ENCODE data around the gene AOX1. TPM values are rescaled to one million over a fixed set of nuclear protein-coding genes. Genes with fewer than 3 reads are reported as not detected.

AOX1 gene
- total RNA-seq, 1 experiment from 2014 or later: 3.5 TPM

- Histone ChIP-seq H3K14ac (ENCODE audit: insufficient read depth, low read length) (no peak overlapping the region), H3K4me1 (ENCODE audit: insufficient read depth, low read length) (no peaks in the 10 kb centered on the region), H2BK20ac (ENCODE audit: low read depth, low read length, poor library complexity, severe bottlenecking) (no peak overlapping the region), H2AFZ (ENCODE audit: low read length) (no peak overlapping the region), H3K9me3 (ENCODE audit: control insufficient read depth, low read depth, low read length) (no peaks in the 10 kb centered on the region), H3K23ac (ENCODE audit: insufficient read length, low read depth, low read length) (no peak overlapping the region), H3K27me3 (ENCODE audit: insufficient read depth, low read length) (no peaks in the 10 kb centered on the region), H3K56ac (ENCODE audit: insufficient read length, low read depth, low read length) (no peak overlapping the region), H2BK12ac (ENCODE audit: insufficient read length, low read depth, low read length) (no peak overlapping the region), H2AK5ac (ENCODE audit: insufficient read length, low read length) (no peak overlapping the region), H3K4me2 (ENCODE audit: insufficient read depth, insufficient read length, low read length) (no peak overlapping the region), H3K9ac (ENCODE audit: extremely low read depth, insufficient read length, low read length) (no peak overlapping the region), H3K23me2 (ENCODE audit: insufficient read length, low read depth, low read length, poor library complexity, severe bottlenecking) (no peaks in the 10 kb centered on the region), H4K20me1 (ENCODE audit: control insufficient read depth, insufficient read depth, insufficient read length) (no peaks in the 10 kb centered on the region), H4K5ac (ENCODE audit: insufficient read length, low read depth, low read length) (no peak overlapping the region), H3K79me1 (ENCODE audit: insufficient read depth, low read depth, low read length, poor library complexity, severe bottlenecking) (no peaks in the 10 kb centered on the region), H3K18ac (ENCODE audit: insufficient read length, low read depth, low read length) (no peak overlapping the region), H2BK15ac (ENCODE audit: low read depth, low read length) (no peak overlapping the region), H4K8ac (replicated peaks; ENCODE audit: insufficient read length, low read depth, low read length) (no peak overlapping the region), H2BK5ac (ENCODE audit: insufficient read length, low read length) (no peak overlapping the region), H3K79me2 (ENCODE audit: insufficient read depth, low read length) (no peaks in the 10 kb centered on the region), H3K27ac (ENCODE audit: insufficient read length, low read depth, low read length) (no peak overlapping the region), H3T11ph (ENCODE audit: low read length) (no peak overlapping the region), H2BK120ac (ENCODE audit: low read depth, low read length, poor library complexity, severe bottlenecking) (no peak overlapping the region), H3K4ac (ENCODE audit: low read depth, low read length) (no peak overlapping the region), H4K91ac (ENCODE audit: insufficient read length, low read depth, low read length) (no peak overlapping the region)
- H3K27me3 Mint-ChIP-seq (ENCODE audit: low read depth): 0 out of 2 replicates have a peak, but pooled peaks cover 2% of the 10 kb centered on the region
- H3K9me3 Mint-ChIP-seq: no peaks in the 10 kb centered on the region
- TF ChIP-seq CTCF (conservative IDR thresholded peaks at IDR 0.05): no peak
- H3K36me3 Mint-ChIP-seq (ENCODE audit: insufficient read depth in 1 of 3, low read depth in 3 of 3): no peaks in the 10 kb centered on the region; a peak in 1 of 7 replicates
- peaks cover 0 to 4% of the 10 kb centered on the region in 2 experiments; a peak in 3 of 4 replicates for H3K4me1 Mint-ChIP-seq
- H3K27ac Mint-ChIP-seq: no peak overlapping the region
- DNase-seq: no peak
- no CpG with 5 or more reads among the region's 5 CpGs for WGBS (ENCODE audit: extremely low coverage, insufficient read length, low lambda C conversion rate)
- H3K4me3 Mint-ChIP-seq: no peak overlapping the region
These were observed 87.4 kb downstream of the AOX1 start for GRCh38 chr2:200673191-200673590.

Data from H9 (cell line).